ENCODE measurements around the gene EMC7. TPM values are rescaled to one million over a fixed set of nuclear protein-coding genes. Genes with fewer than 3 reads are reported as not detected.

EMC7 gene
- total and polyA plus RNA-seq, 2 of the 13 experiments (the other 11 are each of a cell fraction or from before 2014, with no cell fraction given), result 46.8 to 113 TPM

DNA sequence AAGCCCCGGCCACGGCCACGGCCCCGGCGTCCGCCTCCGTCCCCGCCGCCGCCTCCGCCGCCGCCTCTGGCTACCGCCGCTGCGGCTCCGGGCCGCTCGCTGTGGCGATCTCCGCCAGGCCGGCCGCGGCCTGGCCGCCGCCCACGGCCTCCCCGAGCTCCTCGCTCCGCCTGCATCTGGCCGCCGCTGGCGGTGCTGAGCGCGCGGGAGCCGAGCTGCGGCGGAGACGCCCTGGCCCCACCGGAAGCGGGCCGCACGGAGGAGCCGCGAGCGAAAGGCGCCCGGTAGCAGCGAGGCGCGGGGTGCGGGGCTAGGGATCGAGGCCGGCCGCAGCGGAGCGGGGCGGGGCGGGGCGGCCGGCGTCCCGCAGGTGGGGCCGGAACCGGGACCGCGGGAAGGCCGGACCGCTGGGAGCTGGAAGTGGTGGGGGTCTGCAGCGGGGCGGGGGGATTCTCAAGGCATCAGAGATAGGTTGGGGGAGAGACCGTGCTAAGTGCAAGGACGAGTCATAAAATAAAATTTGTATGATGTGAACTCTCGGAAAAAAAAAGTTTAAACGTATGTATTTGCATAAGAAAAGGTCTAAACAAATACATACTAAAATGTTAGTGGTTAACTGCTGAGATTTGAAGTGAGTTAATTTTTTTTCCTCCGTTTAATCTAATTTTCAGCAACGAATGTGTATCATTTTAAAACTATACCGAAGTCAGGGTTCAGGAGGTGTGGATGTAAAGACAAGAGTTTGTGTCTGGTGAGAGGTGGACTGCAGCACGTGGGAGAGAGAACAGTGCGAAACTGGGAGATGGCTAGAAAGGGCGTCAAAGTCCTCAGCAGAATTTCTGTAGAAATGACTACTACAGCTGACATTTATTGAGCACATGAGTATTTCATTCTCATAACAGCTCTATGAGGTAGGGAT is 62.5 kb downstream of the EMC7 start, which contains the start of gene AVEN (continued):
- TF ChIP-seq, protein P1, sequence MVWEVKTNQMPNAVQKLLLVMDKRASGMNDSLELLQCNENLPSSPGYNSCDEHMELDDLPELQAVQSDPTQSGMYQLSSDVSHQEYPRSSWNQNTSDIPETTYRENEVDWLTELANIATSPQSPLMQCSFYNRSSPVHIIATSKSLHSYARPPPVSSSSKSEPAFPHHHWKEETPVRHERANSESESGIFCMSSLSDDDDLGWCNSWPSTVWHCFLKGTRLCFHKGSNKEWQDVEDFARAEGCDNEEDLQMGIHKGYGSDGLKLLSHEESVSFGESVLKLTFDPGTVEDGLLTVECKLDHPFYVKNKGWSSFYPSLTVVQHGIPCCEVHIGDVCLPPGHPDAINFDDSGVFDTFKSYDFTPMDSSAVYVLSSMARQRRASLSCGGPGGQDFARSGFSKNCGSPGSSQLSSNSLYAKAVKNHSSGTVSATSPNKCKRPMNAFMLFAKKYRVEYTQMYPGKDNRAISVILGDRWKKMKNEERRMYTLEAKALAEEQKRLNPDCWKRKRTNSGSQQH (CRISPR knock-in tag; IDR thresholded peaks at IDR 0.05; ENCODE audit: low read depth), result no peak
- TF ChIP-seq ZFY (CRISPR knock-in tag; IDR thresholded peaks at IDR 0.05), result peak; percentile 86
- TF ChIP-seq HDAC1 (CRISPR knock-in tag; IDR thresholded peaks at IDR 0.05), result peak; percentile 39; the same call in 1 of the 2 replicates
- TF ChIP-seq, protein P2, sequence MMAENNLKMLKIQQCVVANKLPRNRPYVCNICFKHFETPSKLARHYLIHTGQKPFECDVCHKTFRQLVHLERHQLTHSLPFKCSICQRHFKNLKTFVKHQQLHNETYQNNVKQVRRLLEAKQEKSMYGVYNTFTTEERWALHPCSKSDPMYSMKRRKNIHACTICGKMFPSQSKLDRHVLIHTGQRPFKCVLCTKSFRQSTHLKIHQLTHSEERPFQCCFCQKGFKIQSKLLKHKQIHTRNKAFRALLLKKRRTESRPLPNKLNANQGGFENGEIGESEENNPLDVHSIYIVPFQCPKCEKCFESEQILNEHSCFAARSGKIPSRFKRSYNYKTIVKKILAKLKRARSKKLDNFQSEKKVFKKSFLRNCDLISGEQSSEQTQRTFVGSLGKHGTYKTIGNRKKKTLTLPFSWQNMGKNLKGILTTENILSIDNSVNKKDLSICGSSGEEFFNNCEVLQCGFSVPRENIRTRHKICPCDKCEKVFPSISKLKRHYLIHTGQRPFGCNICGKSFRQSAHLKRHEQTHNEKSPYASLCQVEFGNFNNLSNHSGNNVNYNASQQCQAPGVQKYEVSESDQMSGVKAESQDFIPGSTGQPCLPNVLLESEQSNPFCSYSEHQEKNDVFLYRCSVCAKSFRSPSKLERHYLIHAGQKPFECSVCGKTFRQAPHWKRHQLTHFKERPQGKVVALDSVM (CRISPR knock-in tag; IDR thresholded peaks at IDR 0.05), result 0 out of 2 replicates have a peak, but pooled peaks have one; percentile 23
- TF ChIP-seq GABPB1 (CRISPR knock-in tag; IDR thresholded peaks at IDR 0.05), result peak; percentile 71
- TF ChIP-seq ZNF619 (CRISPR knock-in tag; IDR thresholded peaks at IDR 0.05), result no peak
- TF ChIP-seq IRX3 (CRISPR knock-in tag; IDR thresholded peaks at IDR 0.05; ENCODE audit: borderline replicate concordance, low read depth), result peak; percentile 15; the same call in 1 of the 2 replicates
- TF ChIP-seq, protein P3, sequence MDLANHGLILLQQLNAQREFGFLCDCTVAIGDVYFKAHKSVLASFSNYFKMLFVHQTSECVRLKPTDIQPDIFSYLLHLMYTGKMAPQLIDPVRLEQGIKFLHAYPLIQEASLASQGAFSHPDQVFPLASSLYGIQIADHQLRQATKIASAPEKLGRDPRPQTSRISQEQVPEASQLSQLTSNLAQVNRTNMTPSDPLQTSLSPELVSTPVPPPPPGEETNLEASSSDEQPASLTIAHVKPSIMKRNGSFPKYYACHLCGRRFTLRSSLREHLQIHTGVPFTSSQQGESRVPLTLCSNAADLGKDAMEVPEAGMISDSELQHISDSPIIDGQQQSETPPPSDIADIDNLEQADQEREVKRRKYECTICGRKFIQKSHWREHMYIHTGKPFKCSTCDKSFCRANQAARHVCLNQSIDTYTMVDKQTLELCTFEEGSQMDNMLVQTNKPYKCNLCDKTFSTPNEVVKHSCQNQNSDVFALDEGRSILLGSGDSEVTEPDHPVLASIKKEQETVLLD (CRISPR knock-in tag; IDR thresholded peaks at IDR 0.05; ENCODE audit: low read depth), result peak; percentile 77; the same call in 1 of the 2 replicates
- TF ChIP-seq ZFX (CRISPR knock-in tag; IDR thresholded peaks at IDR 0.05; ENCODE audit: low read depth), result peak; percentile 78
- TF ChIP-seq, protein P4, sequence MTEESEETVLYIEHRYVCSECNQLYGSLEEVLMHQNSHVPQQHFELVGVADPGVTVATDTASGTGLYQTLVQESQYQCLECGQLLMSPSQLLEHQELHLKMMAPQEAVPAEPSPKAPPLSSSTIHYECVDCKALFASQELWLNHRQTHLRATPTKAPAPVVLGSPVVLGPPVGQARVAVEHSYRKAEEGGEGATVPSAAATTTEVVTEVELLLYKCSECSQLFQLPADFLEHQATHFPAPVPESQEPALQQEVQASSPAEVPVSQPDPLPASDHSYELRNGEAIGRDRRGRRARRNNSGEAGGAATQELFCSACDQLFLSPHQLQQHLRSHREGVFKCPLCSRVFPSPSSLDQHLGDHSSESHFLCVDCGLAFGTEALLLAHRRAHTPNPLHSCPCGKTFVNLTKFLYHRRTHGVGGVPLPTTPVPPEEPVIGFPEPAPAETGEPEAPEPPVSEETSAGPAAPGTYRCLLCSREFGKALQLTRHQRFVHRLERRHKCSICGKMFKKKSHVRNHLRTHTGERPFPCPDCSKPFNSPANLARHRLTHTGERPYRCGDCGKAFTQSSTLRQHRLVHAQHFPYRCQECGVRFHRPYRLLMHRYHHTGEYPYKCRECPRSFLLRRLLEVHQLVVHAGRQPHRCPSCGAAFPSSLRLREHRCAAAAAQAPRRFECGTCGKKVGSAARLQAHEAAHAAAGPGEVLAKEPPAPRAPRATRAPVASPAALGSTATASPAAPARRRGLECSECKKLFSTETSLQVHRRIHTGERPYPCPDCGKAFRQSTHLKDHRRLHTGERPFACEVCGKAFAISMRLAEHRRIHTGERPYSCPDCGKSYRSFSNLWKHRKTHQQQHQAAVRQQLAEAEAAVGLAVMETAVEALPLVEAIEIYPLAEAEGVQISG (CRISPR knock-in tag; IDR thresholded peaks at IDR 0.05), result 0 out of 2 replicates have a peak, but pooled peaks have one; percentile 8
- TF ChIP-seq, protein P5, sequence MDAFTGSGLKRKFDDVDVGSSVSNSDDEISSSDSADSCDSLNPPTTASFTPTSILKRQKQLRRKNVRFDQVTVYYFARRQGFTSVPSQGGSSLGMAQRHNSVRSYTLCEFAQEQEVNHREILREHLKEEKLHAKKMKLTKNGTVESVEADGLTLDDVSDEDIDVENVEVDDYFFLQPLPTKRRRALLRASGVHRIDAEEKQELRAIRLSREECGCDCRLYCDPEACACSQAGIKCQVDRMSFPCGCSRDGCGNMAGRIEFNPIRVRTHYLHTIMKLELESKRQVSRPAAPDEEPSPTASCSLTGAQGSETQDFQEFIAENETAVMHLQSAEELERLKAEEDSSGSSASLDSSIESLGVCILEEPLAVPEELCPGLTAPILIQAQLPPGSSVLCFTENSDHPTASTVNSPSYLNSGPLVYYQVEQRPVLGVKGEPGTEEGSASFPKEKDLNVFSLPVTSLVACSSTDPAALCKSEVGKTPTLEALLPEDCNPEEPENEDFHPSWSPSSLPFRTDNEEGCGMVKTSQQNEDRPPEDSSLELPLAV (CRISPR knock-in tag; conservative IDR thresholded peaks at IDR 0.05; ENCODE audit: low read depth), result peak; percentile 39; the same call in 1 of the 2 replicates
- TF ChIP-seq ASH2L (IDR thresholded peaks at IDR 0.05; ENCODE audit: insufficient read length, low read depth, low read length), result peak; percentile 10
- TF ChIP-seq ZNF563 (CRISPR knock-in tag; IDR thresholded peaks at IDR 0.05), result peak; percentile 19
- TF ChIP-seq DNMT1 (CRISPR knock-in tag; IDR thresholded peaks at IDR 0.05), result no peak
- no peak for TF ChIP-seq ELF4 (CRISPR knock-in tag; IDR thresholded peaks at IDR 0.05; ENCODE audit: borderline replicate concordance)
- peak; percentile 26 for TF ChIP-seq HES4 (CRISPR knock-in tag; IDR thresholded peaks at IDR 0.05; ENCODE audit: borderline replicate concordance)
- TF ChIP-seq HNRNPLL (IDR thresholded peaks at IDR 0.05; ENCODE audit: low read depth, low read length, poor library complexity, severe bottlenecking), result peak; percentile 49
- TF ChIP-seq MBNL3 (CRISPR knock-in tag; conservative IDR thresholded peaks at IDR 0.05), result no peak

Measured in HepG2 (cell line).